D341Med (cell line): Measurements from ENCODE around the gene BATF3.

Experiments used
- DNase-seq: peaks from one replicate; pipeline ENCODE4 v3.0.0; 2012; ENCODE audit warnings: low spot score

The BATF3 gene

GRCh38 chr1:212684521-212685090, 15.0 kb downstream of the BATF3 start:
- DNase-seq = no peak

GRCh38 chr1:212684076-212684475, 15.6 kb downstream of the BATF3 start:
- DNase-seq = no peak

- no peak for DNase-seq
These were observed 16.3 kb downstream of the BATF3 start for GRCh38 chr1:212683357-212683722.

DNA sequence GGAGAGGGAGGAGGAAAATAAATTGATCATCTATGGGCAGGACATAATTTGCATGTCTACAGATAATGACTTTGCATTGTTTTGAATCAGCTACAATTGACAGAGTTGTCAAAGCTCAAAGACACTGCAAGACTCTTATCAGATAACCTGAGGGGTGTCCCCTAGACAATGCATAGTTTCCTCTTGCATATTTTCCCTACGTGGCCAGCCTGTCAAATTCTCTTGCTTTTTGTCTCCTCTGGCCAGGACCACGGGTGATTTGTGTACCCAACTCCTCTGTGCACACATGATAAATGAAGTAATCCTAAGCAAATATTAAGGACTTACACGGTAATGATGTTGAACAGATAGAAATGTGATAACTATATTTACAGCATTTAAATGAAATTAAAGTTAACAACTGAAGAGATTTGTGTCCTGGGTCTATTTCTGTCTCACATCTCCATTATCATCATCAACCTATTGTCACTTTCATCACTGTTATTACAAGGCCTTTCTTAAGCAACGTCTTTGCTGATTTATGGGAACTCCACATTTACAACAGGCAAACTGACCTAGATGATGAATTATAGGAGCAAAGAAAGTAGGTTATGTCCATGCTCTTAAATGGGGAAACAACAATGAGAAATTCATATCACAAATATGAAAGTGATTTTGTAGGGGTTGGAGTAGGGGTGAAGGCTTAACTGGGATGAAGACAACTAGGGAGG, 18.8 kb downstream of the BATF3 start:
- no peak for DNase-seq

DNA sequence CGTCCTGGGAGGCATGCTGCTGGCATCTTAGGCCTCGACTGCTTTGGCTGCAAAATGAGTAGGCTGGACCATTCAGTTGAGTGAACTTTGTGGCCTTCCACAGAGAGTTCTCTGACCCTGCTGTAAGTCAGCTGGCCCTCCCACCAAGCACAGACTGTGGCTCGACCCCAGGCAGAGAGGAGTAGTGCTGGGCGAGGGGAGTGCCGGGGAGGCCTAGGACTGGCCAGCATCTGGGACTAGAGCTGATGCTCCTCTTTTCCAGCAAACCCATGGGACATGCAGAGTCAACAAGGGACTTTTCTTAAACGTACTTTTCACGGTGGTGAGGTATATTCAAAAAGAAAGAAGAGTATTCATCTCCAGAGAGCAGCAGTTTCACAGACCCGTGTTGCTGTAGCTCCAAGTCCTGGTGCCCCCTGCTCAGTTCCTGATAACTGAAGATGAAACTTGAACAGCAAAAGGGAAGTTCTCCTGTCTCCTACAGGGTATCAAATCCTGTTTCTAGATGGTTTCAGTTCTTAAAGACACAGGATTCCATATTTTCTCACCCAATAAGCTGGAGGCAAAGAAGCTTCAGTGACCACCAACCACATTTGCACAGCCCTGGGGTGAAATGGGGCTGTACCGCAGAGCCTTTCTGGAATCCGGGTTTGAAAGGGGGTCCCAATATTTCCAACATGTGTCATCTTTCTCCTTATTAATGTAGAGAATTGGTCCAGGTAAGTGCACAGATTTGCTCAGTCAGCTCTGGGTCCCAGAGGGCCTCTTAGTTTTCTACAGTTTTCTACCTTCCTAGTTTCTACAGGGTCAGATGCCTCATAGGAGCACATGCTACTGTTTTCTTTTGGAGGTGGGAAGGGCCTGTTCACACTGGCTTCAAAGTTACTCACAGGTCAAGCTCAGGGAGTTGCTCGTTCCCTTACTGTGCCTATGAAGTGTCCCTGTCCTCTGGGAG, 20.9 kb downstream of the BATF3 start:
- DNase-seq = no peak

DNA sequence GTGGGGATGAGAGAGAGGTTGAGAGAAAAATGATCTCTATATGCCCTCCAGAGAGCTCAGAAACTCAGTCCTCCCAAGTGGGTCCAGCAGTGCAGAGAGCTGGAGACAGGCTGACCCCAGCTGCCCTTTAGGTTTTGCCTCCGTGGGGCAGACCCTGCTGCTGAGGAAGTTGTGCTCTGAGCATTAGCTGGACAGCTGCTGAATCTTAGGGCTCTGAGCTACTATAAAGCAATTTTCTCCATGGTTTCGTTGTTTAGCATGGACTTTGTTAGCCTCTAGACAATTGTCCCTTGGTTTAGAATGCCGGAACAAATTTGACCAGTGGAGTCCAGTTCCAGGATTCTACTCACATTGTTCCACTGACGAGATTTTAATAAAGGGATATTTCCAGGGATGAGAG, 22.1 kb downstream of the BATF3 start:
- no peak for DNase-seq

GRCh38 chr1:212677136-212677535, 22.5 kb downstream of the BATF3 start:
- DNase-seq = no peak

GRCh38 chr1:212675675-212676074, 24.0 kb downstream of the BATF3 start:
- DNase-seq = no peak

GRCh38 chr1:212674872-212675271, 24.8 kb downstream of the BATF3 start:
- DNase-seq = no peak

DNA sequence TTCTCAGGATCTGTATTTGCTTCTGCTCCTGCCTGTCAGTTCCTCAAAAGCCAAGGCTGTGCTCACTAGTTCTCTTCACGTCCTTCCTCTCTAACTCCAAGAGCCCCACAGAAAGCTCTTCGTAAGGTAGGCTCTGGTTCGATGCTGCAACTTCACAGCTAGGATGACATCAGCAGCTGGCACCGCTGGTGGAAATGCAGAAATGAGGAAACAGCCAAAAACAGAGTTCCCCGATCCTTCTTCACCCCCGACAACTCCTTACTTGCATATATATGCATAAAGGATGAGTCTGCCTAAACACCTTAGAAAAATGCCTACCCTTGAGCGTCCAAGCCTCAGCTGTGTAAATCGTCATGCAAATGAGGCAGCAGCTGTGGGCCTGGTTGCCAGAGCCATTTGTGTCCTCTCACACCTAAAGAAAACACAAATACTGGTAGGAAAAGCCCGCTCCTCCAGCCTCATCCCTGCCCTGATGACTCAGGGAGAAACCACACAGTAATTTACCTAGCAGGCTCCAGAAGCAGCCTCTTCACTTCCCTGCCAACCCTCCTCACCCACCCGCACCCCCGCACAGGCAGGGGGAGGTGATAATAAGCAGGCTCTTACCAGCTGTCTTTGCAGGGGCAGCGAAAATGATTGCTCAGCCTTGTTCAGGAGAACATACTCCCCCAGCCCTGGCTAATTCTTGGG, 28.2 kb downstream of the BATF3 start:
- no peak for DNase-seq

DNA sequence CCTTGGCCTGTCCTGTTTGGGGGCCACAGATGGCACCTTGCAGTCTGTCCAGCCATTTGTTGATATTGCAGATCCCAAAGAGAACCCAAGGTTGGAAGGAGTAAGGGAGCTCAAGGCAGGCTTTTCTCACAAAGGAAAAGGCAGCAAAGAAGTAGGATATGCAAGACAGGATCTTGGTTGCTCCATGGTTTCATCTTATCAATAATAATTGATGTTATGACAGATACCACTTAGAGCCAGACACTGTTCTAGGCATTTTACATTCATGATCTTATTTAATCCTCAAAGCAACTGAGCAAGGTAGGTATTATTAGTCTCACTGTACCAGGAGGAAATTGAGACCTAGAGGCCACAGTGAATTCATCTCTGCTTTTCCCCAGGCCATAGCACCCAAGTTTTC, 28.8 kb downstream of the BATF3 start:
- DNase-seq = no peak

DNA sequence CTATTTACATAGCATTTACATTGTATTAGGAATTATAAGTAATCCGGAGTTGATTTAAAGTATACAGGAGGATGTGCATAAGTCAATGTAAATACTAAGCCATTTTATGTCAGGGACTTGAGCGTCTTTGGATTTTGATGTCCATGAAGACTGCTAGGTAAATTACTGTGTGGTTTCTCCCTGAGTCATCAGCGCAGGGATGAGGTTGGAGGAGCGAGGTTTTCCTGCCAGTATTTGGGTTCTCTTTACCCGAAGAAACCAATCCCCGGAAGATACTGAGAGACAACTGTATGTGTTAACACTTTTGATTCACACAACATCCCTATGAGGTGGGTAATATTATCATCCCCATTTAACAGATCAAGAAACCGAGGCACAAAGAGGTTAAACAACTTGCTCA, 29.3 kb downstream of the BATF3 start:
- no peak for DNase-seq

DNA sequence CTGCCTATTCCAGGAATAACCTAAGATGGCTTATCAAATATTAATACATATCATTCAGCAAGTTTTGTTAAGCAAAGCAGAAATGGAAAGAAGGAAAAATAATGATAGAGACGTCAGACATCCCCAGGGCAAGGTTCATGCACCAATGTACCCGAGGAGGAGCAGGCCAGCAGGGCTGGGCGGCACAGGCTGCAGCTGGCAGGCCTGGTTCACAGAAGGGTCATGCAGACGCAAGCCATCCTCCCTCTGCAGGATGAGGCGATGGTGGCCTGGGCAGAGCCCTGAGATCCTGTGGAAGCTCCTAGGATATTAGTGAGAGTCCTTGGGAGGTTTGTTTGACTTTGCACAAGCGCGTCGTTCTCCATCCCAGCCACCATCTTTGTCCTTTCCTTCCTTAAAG, 30.0 kb downstream of the BATF3 start:
- no peak for DNase-seq

GRCh38 chr1:212669102-212669501, 30.5 kb downstream of the BATF3 start:
- DNase-seq = peak; percentile 59

GRCh38 chr1:212668477-212668876, 31.2 kb downstream of the BATF3 start:
- DNase-seq = no peak

DNA sequence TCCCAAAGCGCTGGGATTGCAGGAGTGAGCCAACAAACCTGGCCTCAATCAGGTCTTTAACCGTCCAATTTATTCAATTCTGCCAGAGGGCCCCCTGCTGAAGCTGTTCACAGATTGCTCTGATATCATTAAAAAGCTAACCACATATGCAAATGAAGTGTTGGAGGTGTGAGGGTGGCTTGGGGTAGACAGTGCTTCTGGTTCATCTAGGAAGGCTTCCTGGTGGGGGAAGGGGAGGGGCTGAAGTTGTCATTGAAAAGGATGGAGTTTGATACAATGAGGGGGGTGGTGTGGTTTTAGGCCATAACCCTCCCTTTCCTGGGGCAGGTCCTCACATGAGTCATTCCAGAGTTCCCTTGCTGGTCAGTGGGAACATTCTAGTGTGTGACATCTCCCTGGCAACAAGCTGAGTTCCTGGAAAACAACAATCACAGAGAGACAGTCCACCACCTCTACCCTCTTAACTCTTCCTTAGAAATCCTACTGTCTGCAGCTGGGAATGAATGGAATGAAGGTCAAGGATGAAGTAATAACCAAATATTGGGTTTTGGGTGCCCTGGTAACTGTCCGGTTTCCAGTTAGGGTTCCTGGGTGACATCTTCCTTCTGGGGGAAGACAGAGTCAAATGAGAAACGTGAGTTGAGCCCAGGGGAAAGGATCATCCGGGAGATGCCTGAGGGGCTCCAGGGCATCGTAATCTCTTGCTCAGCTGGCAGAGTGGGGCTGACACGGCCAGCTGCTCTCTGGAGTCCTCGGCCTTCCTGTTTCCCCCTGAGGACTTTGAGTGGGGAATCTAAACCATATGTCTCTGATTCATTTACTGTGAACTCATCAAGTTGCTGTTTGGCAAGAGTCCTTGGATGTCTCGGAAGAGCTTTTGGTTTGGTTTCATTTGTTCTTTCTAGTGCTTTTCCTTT, 32.2 kb downstream of the BATF3 start:
- DNase-seq = peak; percentile 76

DNA sequence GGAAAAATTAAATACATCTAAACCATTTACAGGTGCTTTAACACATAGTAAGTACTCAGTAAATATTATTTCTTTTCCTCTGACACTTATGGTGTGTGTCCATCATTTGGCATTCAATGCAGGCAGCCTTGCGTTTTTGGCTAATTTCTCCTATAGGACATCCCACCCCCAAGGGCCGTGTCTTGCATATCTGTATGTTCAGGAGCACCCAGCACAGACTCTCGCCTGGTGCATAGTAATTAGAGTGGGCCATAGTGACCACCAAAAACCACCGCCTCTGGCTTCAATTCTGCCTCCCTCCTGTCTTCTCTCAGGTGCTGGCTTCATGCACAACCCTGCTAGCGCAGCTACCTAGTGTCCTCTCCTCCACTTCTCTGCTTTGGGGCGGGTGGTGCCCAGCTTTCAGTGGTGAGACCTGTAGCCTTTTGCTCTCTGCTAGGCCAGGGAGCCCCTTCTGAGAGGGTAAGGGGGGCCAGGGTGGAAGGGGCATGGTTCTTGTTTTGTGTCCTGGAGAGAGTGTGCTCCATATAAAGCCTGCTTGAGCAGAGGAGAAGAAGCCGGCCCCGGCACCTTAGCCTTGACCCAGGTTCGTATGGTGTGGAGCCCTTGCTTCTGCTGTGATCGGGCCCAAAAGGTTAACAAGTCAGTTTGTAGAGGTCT, 33.4 kb downstream of the BATF3 start:
- DNase-seq = no peak

DNA sequence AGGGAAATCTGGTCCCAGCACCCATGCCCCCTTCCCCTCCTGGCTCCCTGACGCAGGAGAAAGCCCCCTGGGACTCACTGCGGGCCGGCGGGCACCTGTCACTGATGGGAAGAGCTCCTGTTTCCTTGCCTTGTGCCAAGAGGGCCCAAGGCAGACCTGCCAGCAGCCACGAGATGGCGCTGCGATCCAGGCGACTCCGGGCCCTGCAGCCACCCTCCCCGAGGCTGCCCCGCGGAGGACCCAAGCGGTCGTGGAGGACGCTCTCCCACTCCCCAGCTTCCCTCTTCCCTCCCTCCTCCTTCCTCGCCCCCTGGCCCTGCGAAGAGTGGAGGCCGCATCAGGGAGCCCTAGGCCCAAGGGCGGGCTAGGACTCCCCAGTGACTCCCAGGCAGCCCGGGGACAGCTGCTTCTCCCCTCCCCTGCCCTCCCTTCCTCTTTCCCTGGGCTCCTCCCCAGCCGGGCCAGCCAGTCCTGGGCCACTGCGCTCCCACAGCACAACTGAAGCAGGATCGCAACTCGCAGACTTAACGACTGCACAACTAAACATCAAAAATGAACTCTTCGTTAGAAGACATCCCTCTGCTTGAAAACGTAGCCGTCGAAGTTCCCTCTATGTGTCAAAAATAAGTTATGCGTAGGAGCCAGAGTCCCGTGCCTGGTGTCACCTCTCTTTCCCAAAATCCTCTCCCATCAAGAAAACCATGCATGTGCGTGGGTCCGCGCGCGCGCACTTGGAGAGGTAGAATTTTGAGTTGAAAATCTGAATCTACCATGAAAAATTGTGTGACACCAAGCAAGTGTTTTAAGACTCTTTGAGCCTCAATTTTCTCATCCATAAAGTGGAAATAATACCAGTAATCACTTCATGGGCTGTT, 34.2 kb downstream of the BATF3 start:
- peak; percentile 96 for DNase-seq

- no peak for DNase-seq
These were observed 35.0 kb downstream of the BATF3 start for GRCh38 chr1:212664409-212665199.
